Measurements from ENCODE around the gene CD68. TPM values are rescaled to one million over a fixed set of nuclear protein-coding genes. Genes with fewer than 3 reads are reported as not detected.

The CD68 gene
- total and polyA plus RNA-seq, 8 donors, result 23.1 to 427 (median 33.5) TPM

DNA sequence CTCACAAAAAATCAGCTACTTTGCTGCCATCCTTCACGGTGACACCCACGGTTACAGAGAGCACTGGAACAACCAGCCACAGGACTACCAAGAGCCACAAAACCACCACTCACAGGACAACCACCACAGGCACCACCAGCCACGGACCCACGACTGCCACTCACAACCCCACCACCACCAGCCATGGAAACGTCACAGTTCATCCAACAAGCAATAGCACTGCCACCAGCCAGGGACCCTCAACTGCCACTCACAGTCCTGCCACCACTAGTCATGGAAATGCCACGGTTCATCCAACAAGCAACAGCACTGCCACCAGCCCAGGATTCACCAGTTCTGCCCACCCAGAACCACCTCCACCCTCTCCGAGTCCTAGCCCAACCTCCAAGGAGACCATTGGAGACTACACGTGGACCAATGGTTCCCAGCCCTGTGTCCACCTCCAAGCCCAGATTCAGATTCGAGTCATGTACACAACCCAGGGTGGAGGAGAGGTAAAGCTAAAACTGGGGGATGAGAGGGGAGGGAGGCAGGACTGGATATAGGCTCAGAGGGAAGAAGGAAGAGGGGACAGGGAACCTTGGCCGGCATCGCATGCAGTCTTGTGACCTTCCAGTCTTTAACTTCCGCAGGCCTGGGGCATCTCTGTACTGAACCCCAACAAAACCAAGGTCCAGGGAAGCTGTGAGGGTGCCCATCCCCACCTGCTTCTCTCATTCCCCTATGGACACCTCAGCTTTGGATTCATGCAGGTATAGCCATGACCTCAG is 581 bp downstream of the CD68 start:
- Histone ChIP-seq H3K9me3 (no peaks in the 10 kb centered on the region), H3K4me3 (peak overlapping the region; percentile 12 to 100), H3K27me3 (no peaks in the 10 kb centered on the region), H3K4me1 (peaks cover 32 to 92% of the 10 kb centered on the region in 2 donors), H3K27ac (peak overlapping the region; percentile 84 to 98), H3K36me3 (peaks cover 0 to 59% of the 10 kb centered on the region in 2 donors)
- TF ChIP-seq, protein P1, sequence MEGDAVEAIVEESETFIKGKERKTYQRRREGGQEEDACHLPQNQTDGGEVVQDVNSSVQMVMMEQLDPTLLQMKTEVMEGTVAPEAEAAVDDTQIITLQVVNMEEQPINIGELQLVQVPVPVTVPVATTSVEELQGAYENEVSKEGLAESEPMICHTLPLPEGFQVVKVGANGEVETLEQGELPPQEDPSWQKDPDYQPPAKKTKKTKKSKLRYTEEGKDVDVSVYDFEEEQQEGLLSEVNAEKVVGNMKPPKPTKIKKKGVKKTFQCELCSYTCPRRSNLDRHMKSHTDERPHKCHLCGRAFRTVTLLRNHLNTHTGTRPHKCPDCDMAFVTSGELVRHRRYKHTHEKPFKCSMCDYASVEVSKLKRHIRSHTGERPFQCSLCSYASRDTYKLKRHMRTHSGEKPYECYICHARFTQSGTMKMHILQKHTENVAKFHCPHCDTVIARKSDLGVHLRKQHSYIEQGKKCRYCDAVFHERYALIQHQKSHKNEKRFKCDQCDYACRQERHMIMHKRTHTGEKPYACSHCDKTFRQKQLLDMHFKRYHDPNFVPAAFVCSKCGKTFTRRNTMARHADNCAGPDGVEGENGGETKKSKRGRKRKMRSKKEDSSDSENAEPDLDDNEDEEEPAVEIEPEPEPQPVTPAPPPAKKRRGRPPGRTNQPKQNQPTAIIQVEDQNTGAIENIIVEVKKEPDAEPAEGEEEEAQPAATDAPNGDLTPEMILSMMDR (IDR thresholded peaks at IDR 0.05), result no peak
- ATAC-seq, result no peak
- no peak for DNase-seq
- intact Hi-C loops (cut with DNase I), result no loop called here

DNA sequence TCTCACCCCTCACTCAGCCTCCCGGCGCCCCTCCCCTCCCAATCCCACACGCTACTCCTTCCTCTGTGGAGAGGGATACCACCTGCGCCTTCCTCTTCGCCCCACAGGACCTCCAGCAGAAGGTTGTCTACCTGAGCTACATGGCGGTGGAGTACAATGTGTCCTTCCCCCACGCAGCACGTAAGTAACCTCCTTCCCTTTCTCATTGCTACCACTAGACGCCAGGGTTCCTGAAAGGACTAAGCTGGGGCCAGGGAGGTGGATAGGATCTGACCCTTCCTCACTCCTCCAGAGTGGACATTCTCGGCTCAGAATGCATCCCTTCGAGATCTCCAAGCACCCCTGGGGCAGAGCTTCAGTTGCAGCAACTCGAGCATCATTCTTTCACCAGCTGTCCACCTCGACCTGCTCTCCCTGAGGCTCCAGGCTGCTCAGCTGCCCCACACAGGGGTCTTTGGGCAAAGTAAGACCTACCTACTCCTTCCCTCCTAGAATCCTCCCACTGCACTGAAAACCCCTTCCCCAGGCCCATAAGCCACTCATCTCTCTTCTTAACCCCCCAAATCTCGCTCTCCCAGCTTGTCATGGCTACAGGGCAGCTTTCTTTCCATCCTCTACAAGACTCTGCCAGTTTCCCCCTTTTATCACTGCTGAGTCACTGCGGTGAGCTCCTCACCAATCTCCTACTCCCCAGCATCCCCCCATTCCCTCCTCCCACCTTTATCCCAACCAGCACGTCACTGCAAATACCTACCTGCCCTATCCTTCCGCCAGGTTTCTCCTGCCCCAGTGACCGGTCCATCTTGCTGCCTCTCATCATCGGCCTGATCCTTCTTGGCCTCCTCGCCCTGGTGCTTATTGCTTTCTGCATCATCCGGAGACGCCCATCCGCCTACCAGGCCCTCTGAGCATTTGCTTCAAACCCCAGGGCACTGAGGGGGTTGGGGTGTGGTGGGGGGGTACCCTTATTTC is 1.5 kb downstream of the CD68 start:
- H3K27me3 ChIP-seq, result no peaks in the 10 kb centered on the region
- peaks cover 0 to 50% of the 10 kb centered on the region in 2 donors for H3K36me3 ChIP-seq
- H3K4me3 ChIP-seq, result peak overlapping the region in 1 of 2 donors; percentile 100
- TF ChIP-seq, protein P1 (IDR thresholded peaks at IDR 0.05), result no peak
- peaks cover 25 to 92% of the 10 kb centered on the region in 2 donors for H3K4me1 ChIP-seq
- intact Hi-C loops (cut with DNase I), result no loop called here
- ATAC-seq (no peak), DNase-seq (no peak)
- H3K27ac ChIP-seq, result peak overlapping the region; percentile 84 to 98
- no peaks in the 10 kb centered on the region for H3K9me3 ChIP-seq

DNA sequence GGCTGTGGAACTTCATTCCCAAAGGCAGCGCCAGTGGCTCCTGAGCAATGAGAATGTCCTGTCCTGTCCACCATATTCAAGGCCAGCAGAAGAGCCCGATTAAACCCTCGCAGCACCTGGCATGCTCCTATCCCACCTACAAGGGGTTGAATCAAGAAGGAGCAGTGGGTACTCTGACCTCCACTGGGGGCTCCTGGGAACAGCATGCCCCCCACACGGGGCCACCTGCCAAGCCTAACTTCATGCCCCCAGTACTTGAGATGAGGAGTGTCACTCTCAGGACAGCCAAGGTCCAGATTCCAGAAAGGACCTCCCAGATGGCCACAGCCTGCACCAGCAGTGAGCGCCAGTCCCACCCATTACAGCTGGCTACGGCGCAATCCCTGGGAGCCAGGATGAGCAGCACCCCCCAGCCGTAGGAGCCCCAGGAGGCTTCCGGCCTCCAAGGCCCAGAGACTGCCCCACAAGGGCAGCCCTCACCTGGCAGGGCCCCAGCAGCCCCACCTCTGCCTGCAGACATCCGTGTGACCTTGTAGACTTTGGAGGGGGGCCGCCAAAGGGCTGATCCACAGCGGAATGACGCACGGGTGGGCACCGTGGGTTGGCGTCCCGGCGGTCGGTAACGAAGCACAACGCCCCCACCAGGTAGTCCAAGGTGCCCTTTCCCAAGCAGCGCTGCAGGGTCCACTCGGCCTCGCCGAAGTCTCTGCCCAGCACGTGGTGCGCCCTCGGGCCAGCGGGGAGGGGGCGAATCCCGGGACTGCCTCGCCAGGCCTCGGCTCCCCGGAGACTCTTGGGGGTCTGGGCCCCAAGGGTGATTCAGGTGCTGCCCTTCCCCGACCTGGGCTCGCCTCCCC is 3.2 kb downstream of the CD68 start:
- peaks cover 23 to 76% of the 10 kb centered on the region in 2 donors for H3K4me1 ChIP-seq

DNA sequence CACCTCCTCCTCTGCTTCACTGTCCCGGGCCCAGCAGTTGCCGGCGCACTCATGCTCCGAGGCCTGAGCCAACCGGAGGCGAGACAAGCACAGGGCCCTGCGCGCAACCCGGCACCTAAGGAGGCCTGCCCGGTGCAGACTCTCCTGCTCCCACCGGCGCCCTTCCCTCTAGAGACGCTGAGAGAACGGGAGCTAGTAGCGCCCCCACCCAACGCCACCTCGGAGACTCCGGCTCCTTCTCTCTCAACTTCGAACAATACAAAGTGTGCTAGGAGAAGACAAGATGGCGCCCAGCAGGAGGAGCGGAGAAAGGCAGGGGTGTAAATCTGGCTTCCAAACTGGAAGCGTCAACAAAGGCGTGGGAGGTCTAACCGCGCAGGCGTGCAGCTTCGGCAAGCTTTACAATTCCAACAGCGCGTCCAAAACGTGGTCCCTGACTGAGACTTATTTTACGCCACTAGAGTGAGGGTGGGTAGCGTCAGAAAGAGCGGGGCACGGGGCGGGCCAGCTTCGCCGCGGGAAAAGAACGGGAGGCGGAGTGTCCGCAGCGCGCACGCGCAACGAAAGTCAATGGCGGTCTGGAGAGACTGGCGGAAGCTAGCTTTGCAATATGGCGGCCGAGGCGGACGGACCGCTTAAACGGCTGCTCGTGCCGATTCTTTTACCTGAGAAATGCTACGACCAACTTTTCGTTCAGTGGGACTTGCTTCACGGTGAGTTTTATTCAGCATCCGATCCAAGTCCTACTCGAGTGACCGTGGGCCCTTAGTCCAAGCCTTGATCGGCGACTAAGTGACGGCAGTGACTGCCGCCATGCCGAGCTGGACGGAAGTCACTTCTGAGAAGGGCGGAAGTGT is 4.0 kb downstream of the CD68 start, which contains the start of gene MPDU1:
Gene MPDU1 (plus strand): TSS at position 600 of the 857 bp plus-strand sequence. CDS start 11 bp downstream, at position 611.
- peak; percentile 83 for ATAC-seq
- Histone ChIP-seq H3K27ac (peak within 1 kb of the TSS; percentile 97 to 98), H3K9me3 (no peaks in the 10 kb centered on the region), H3K27me3 (no peaks in the 10 kb centered on the region), H3K4me1 (peaks cover 25 to 76% of the 10 kb centered on the region in 2 donors), H3K4me3 (peak within 1 kb of the TSS; percentile 60 to 100), H3K36me3 (peaks cover 0 to 46% of the 10 kb centered on the region in 2 donors)
- peak; percentile 97 to 99 (median 98) for DNase-seq
- TF ChIP-seq, protein P1 (IDR thresholded peaks at IDR 0.05), result peak in 1 of 2 donors; percentile 12
- intact Hi-C loops (cut with DNase I), result no loop called here

More for the DNA sequence above, 3.2 kb downstream of the CD68 start:
- TF ChIP-seq, protein P1 (IDR thresholded peaks at IDR 0.05), result no peak
- ATAC-seq (no peak), DNase-seq (no peak)
- intact Hi-C loops (cut with DNase I), result no loop called here
- no peaks in the 10 kb centered on the region for H3K9me3 ChIP-seq
- H3K36me3 ChIP-seq, result peaks cover 0 to 46% of the 10 kb centered on the region in 2 donors
- peak overlapping the region; percentile 60 to 100 for H3K4me3 ChIP-seq
- no peaks in the 10 kb centered on the region for H3K27me3 ChIP-seq
- H3K27ac ChIP-seq, result peak overlapping the region; percentile 97 to 98

Measured in left lung (tissue), 10 donors.